ENCODE results near the gene AK6. TPM values are rescaled to one million over a fixed set of nuclear protein-coding genes. Genes with fewer than 3 reads are reported as not detected.

AK6 gene
- total and polyA plus RNA-seq, 9 of the 15 experiments (the other 6 are each of a cell fraction or from before 2014, with no cell fraction given), result 84.6 to 669 (median 143) TPM

- no peak for TF ChIP-seq ARNT (IDR thresholded peaks at IDR 0.05)
- no peak for TF ChIP-seq ARID1B (IDR thresholded peaks at IDR 0.05)
- TF ChIP-seq DDX20 (tag; IDR thresholded peaks at IDR 0.05; ENCODE audit: low read depth), result no peak
- no peak for TF ChIP-seq COPS2 (conservative IDR thresholded peaks at IDR 0.05)
- no peak for TF ChIP-seq IRF1 (CRISPR knock-in tag; IDR thresholded peaks at IDR 0.05; ENCODE audit: borderline replicate concordance)
- no peak for TF ChIP-seq ZNF134 (CRISPR knock-in tag; conservative IDR thresholded peaks at IDR 0.05)
- TF ChIP-seq POLR2AphosphoS2 (IDR thresholded peaks at IDR 0.05; ENCODE audit: low read length), result no peak; the same call in 1 of the 2 replicates
- no peak for TF ChIP-seq ZNF561 (CRISPR knock-in tag; conservative IDR thresholded peaks at IDR 0.05)
- no peak for TF ChIP-seq ZBTB2 (IDR thresholded peaks at IDR 0.05)
- no peak for TF ChIP-seq SRSF9 (IDR thresholded peaks at IDR 0.05; ENCODE audit: borderline replicate concordance, low read depth, low read length)
- TF ChIP-seq SIN3B (IDR thresholded peaks at IDR 0.05; ENCODE audit: low read depth), result no peak
- TF ChIP-seq PHB2 (IDR thresholded peaks at IDR 0.05; ENCODE audit: low read depth), result no peak
- TF ChIP-seq ZBTB49 (CRISPR knock-in tag; IDR thresholded peaks at IDR 0.05; ENCODE audit: borderline replicate concordance), result no peak
- no peak for TF ChIP-seq NR2C1 (IDR thresholded peaks at IDR 0.05)
- TF ChIP-seq NR2C1 (tag; IDR thresholded peaks at IDR 0.05), result no peak
These were observed 4.5 kb downstream of the AK6 start (continued) for GRCh38 chr5:69364850-69365249.

Measured in K562 (cell line).